ENCODE measurements around the gene PLOD2. TPM values are rescaled to one million over a fixed set of nuclear protein-coding genes. Genes with fewer than 3 reads are reported as not detected.

The PLOD2 gene
- total and polyA plus RNA-seq, 9 of the 15 experiments (the other 6 are each of a cell fraction or from before 2014, with no cell fraction given): 0.18 to 1.5 (median 0.58) TPM

DNA sequence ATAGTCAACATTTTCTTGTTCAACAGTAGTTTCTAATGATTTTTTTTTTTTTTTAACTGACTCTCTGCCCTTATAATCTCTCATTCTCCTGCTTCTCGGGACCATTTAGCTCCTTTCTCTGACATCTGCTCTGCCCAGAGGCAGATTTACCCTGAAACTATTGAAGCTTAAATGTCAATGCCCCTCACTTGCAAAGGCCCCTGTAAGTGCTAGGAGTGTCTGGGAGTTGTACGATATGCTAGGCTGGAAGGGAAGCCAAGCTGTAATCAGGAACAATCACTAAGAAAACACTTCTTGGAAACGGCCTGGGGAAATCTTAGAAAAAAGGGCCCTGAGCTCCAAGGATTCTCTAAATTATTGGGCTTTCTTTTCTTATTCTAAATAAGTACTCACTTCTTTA lies 5.8 kb upstream of the PLOD2 start (continued):
- TF ChIP-seq, protein P1, sequence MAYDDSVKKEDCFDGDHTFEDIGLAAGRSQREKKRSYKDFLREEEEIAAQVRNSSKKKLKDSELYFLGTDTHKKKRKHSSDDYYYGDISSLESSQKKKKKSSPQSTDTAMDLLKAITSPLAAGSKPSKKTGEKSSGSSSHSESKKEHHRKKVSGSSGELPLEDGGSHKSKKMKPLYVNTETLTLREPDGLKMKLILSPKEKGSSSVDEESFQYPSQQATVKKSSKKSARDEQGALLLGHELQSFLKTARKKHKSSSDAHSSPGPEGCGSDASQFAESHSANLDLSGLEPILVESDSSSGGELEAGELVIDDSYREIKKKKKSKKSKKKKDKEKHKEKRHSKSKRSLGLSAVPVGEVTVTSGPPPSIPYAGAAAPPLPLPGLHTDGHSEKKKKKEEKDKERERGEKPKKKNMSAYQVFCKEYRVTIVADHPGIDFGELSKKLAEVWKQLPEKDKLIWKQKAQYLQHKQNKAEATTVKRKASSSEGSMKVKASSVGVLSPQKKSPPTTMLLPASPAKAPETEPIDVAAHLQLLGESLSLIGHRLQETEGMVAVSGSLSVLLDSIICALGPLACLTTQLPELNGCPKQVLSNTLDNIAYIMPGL (CRISPR knock-in tag; IDR thresholded peaks at IDR 0.05): no peak
- TF ChIP-seq, protein P2, sequence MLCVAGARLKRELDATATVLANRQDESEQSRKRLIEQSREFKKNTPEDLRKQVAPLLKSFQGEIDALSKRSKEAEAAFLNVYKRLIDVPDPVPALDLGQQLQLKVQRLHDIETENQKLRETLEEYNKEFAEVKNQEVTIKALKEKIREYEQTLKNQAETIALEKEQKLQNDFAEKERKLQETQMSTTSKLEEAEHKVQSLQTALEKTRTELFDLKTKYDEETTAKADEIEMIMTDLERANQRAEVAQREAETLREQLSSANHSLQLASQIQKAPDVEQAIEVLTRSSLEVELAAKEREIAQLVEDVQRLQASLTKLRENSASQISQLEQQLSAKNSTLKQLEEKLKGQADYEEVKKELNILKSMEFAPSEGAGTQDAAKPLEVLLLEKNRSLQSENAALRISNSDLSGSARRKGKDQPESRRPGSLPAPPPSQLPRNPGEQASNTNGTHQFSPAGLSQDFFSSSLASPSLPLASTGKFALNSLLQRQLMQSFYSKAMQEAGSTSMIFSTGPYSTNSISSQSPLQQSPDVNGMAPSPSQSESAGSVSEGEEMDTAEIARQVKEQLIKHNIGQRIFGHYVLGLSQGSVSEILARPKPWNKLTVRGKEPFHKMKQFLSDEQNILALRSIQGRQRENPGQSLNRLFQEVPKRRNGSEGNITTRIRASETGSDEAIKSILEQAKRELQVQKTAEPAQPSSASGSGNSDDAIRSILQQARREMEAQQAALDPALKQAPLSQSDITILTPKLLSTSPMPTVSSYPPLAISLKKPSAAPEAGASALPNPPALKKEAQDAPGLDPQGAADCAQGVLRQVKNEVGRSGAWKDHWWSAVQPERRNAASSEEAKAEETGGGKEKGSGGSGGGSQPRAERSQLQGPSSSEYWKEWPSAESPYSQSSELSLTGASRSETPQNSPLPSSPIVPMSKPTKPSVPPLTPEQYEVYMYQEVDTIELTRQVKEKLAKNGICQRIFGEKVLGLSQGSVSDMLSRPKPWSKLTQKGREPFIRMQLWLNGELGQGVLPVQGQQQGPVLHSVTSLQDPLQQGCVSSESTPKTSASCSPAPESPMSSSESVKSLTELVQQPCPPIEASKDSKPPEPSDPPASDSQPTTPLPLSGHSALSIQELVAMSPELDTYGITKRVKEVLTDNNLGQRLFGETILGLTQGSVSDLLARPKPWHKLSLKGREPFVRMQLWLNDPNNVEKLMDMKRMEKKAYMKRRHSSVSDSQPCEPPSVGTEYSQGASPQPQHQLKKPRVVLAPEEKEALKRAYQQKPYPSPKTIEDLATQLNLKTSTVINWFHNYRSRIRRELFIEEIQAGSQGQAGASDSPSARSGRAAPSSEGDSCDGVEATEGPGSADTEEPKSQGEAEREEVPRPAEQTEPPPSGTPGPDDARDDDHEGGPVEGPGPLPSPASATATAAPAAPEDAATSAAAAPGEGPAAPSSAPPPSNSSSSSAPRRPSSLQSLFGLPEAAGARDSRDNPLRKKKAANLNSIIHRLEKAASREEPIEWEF (CRISPR knock-in tag; IDR thresholded peaks at IDR 0.05): no peak
- TF ChIP-seq, protein P3, sequence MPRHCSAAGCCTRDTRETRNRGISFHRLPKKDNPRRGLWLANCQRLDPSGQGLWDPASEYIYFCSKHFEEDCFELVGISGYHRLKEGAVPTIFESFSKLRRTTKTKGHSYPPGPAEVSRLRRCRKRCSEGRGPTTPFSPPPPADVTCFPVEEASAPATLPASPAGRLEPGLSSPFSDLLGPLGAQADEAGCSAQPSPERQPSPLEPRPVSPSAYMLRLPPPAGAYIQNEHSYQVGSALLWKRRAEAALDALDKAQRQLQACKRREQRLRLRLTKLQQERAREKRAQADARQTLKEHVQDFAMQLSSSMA (CRISPR knock-in tag; IDR thresholded peaks at IDR 0.05): no peak
- TF ChIP-seq, protein P4, sequence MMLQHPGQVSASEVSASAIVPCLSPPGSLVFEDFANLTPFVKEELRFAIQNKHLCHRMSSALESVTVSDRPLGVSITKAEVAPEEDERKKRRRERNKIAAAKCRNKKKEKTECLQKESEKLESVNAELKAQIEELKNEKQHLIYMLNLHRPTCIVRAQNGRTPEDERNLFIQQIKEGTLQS (IDR thresholded peaks at IDR 0.05): no peak
- TF ChIP-seq, protein P4 (CRISPR knock-in tag; conservative IDR thresholded peaks at IDR 0.05): no peak
- no peak for TF ChIP-seq KHSRP (IDR thresholded peaks at IDR 0.05)
- TF ChIP-seq ZNF175 (CRISPR knock-in tag; IDR thresholded peaks at IDR 0.05; ENCODE audit: low read depth): no peak
- no peak for TF ChIP-seq ZNF384 (IDR thresholded peaks at IDR 0.05; ENCODE audit: low read depth, low read length)
- no peak for TF ChIP-seq RBM15 (IDR thresholded peaks at IDR 0.05; ENCODE audit: insufficient read depth, low read length)
- TF ChIP-seq HOXB6 (CRISPR knock-in tag; IDR thresholded peaks at IDR 0.05; ENCODE audit: borderline replicate concordance): no peak
- TF ChIP-seq ARID1B (IDR thresholded peaks at IDR 0.05): no peak
- TF ChIP-seq CAMTA2 (CRISPR knock-in tag; conservative IDR thresholded peaks at IDR 0.05): no peak
- TF ChIP-seq FOXA1 (IDR thresholded peaks at IDR 0.05; ENCODE audit: borderline replicate concordance): no peak
- TF ChIP-seq ZNF79 (CRISPR knock-in tag; IDR thresholded peaks at IDR 0.05; ENCODE audit: low read depth): no peak
- TF ChIP-seq, protein P5, sequence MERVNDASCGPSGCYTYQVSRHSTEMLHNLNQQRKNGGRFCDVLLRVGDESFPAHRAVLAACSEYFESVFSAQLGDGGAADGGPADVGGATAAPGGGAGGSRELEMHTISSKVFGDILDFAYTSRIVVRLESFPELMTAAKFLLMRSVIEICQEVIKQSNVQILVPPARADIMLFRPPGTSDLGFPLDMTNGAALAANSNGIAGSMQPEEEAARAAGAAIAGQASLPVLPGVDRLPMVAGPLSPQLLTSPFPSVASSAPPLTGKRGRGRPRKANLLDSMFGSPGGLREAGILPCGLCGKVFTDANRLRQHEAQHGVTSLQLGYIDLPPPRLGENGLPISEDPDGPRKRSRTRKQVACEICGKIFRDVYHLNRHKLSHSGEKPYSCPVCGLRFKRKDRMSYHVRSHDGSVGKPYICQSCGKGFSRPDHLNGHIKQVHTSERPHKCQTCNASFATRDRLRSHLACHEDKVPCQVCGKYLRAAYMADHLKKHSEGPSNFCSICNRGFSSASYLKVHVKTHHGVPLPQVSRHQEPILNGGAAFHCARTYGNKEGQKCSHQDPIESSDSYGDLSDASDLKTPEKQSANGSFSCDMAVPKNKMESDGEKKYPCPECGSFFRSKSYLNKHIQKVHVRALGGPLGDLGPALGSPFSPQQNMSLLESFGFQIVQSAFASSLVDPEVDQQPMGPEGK (CRISPR knock-in tag; IDR thresholded peaks at IDR 0.05; ENCODE audit: borderline replicate concordance): no peak
- no peak for TF ChIP-seq L3MBTL2 (IDR thresholded peaks at IDR 0.05)
